ENCODE results near the gene SLC4A7.
"Not testable (repeated sequence)": the region's sequence is repeated elsewhere in the genome, so short reads cannot be mapped to it uniquely, and the experiment has no call there.

SLC4A7 gene

DNA sequence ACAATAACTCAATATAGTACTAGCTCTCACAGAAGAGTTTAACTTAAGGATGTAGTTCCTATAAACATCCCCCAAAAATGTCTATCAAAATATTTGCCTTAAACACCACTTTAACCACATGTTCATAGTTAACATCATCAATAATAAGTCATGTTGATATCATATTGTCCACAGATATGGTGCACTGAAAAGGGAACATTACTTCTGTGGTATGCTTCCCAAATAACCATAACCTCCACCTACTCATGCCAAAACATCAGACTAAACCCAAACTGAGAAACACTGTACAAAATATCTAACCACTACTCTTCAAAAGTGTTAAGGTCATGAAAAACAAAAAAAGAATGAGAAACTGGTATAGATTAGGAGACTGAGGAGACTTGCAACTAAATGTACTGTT, 32.9 kb downstream of the SLC4A7 start:
- no peak overlapping the region for H3K27ac ChIP-seq
- intact Hi-C loops (cut with DNase I; ENCODE audit: low total_unique reads) = no loop called here
- no peak for TF ChIP-seq CTCF (IDR thresholded peaks at IDR 0.05)
- peaks cover 0 to 49% (median 4%) of the 10 kb centered on the region in 4 donors for H3K4me1 ChIP-seq
- no peak for DNase-seq
- H3K4me3 ChIP-seq = no peak overlapping the region
- no peaks in the 10 kb centered on the region for H3K9me3 ChIP-seq
- peaks cover 0 to 4% (median 0%) of the 10 kb centered on the region in 3 donors for H3K36me3 ChIP-seq
- no peaks in the 10 kb centered on the region for H3K27me3 ChIP-seq

DNA sequence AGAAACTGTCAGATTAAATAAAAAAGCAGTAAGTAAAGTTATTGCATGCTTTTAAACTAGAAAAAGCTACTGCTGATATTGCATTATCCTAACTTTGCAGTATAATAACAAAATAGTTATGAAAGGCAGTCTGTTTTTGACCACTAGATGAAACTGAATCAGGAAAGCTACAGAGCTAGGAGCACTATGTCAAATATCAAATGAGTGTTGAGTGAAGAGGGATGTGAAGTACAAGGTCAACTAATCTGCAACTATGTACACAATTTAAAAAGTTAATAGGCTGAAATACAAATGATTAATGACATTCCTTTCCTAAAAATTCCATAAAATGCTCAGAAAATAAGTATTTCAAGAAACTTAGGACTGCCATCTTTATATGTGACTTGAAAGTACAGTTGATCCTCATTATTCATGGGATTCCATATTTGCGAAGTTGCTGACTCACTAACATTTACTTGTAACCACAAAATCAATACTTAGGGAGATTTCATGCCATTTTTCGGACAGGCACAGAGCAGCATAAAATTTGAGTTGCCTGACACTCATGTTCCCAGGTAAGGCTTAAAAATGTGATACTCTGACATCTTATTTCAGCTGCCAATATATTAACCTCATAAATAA, 34.5 kb downstream of the SLC4A7 start:
- peaks cover 0 to 4% (median 4%) of the 10 kb centered on the region in 3 donors for H3K36me3 ChIP-seq
- no peak for TF ChIP-seq CTCF (IDR thresholded peaks at IDR 0.05)
- H3K27me3 ChIP-seq = no peaks in the 10 kb centered on the region
- no peaks in the 10 kb centered on the region for H3K9me3 ChIP-seq
- intact Hi-C loops (cut with DNase I; ENCODE audit: low total_unique reads) = no loop called here
- no peak overlapping the region for H3K4me3 ChIP-seq
- no peak for DNase-seq
- H3K4me1 ChIP-seq = peaks cover 0 to 35% (median 1%) of the 10 kb centered on the region in 4 donors
- no peak overlapping the region for H3K27ac ChIP-seq

GRCh38 chr3:27442995-27443394, 41.2 kb downstream of the SLC4A7 start:
- H3K4me1 ChIP-seq; intact Hi-C loops (cut with DNase I; ENCODE audit: low total_unique reads); DNase-seq; H3K27ac ChIP-seq; H3K4me3 ChIP-seq; H3K27me3 ChIP-seq; H3K9me3 ChIP-seq: not testable (repeated sequence)
- H3K36me3 ChIP-seq = peaks cover 28 to 41% (median 30%) of the 10 kb centered on the region in 3 donors

DNA sequence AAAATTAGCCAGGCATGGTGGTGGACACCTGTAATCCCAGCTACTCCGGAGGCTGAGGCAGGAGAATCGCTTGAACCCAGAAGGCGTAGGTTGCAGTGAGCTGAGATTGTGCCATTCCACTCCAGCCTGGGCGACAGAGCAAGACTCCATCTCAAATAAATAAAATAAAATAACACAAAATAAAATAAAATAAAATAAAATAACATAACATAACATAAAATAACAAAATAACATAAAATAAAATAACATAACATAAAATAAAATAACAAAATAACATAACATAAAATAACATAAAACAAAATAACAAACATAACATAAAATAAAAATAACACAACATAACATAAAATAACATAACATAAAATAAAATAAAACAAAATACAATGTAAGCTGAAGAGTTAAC, 45.8 kb downstream of the SLC4A7 start:
- DNase-seq; H3K4me3 ChIP-seq; H3K4me1 ChIP-seq; H3K27ac ChIP-seq; intact Hi-C loops (cut with DNase I; ENCODE audit: low total_unique reads); H3K27me3 ChIP-seq; H3K9me3 ChIP-seq: not testable (repeated sequence)
- peaks cover 47 to 79% (median 64%) of the 10 kb centered on the region in 3 donors for H3K36me3 ChIP-seq

DNA sequence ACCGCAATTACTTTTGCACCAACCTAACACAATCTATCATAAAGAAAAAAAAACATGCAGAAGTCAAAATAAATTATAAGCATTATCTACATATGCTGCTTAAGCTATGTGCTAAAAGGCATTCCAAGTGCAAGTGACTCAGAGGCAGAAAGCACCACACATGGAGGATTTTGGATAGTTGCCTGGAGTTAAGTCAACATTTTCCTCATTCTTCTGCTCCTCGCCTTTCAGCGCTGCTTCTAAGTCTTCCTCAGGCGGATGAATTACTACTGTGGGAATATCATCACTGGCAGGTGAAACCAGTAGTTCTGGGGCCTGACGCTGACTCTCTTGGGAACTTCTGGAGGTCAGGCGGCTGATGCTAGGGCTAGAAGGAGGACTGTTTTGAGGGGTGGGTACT, 53.1 kb downstream of the SLC4A7 start:
- Histone ChIP-seq H3K27ac (peak overlapping the region; percentile 43 to 49), H3K4me1 (peaks cover 0 to 21% (median 13%) of the 10 kb centered on the region in 4 donors), H3K27me3 (no peaks in the 10 kb centered on the region), H3K36me3 (peaks cover 7 to 39% (median 33%) of the 10 kb centered on the region in 3 donors), H3K4me3 (no peak overlapping the region), H3K9me3 (no peaks in the 10 kb centered on the region)
- intact Hi-C loops (cut with DNase I; ENCODE audit: low total_unique reads) = no loop called here
- no peak for DNase-seq
- no peak for TF ChIP-seq CTCF (IDR thresholded peaks at IDR 0.05)

DNA sequence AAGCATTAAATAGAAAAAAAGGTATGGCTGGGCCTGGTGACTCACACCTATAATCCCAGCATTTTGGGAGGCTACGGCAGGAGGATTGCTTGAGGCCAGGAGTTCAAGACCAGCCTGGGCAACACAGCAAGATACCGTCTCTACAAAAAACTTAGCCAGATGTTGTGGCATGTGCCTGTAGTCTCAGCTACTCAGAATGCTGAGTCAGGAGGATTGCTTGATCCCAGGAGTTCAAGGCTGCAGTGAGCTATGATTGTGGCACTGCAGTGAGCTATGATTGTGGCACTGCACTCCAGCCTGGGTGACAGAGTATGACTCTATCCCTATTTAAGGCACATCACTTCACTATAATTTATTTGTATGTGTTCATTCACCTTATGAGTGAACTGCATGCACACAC, 54.3 kb downstream of the SLC4A7 start:
- peaks cover 4 to 27% (median 21%) of the 10 kb centered on the region in 3 donors for H3K36me3 ChIP-seq

More for the DNA sequence above, 54.3 kb downstream of the SLC4A7 start:
- H3K27me3 ChIP-seq = no peaks in the 10 kb centered on the region
- no peak for DNase-seq
- H3K27ac ChIP-seq = peak overlapping the region in 1 of 2 donors; percentile 24
- H3K4me3 ChIP-seq = no peak overlapping the region
- H3K9me3 ChIP-seq = no peaks in the 10 kb centered on the region
- H3K4me1 ChIP-seq = peaks cover 0 to 21% (median 13%) of the 10 kb centered on the region in 4 donors
- TF ChIP-seq CTCF (IDR thresholded peaks at IDR 0.05) = no peak
- intact Hi-C loops (cut with DNase I; ENCODE audit: low total_unique reads) = no loop called here

All from tibial artery (tissue), 4 donors.